Naive thymus-derived CD8-positive, alpha-beta T cell (primary cell): ENCODE results near the gene AMOTL1. TPM values are rescaled to one million over a fixed set of nuclear protein-coding genes. Genes with fewer than 3 reads are reported as not detected.

Experiments
- ATAC-seq, 2 donors: fragments of 150-1000 bp; cut with Tn5 transposase in 1 of 2; sonication (Bioruptor Pico), chemical (Tn5 transposase) in 1 of 2; 1 replicate in 1 of 2; 2 replicates in 1 of 2; pipeline ENCODE4 v1.10.0; 2021; ENCODE audit warnings: mild to moderate bottlenecking in 2 of 2, moderate library complexity in 2 of 2
- POLR2A ChIA-PET: fragments of 350-600 bp; sonication (Branson Sonifier 250); formaldehyde crosslinking; loops from one replicate; lab custom pipeline; 2021; ENCODE audit warnings: antibody characterized with exemption; lab: Charles Lee
- DNase-seq, 10 donors: peaks; one replicate each; pipeline versions ENCODE4 v3.0.0 to v3.0.0-alpha.2; 2020 to 2022
- H3K27ac Mint-ChIP-seq, 10 donors: one replicate each; pipeline ENCODE4 v1.8.0; 2020 to 2022; ENCODE audit warnings: mild to moderate bottlenecking in 10 of 10, mixed read lengths in 10 of 10, moderate library complexity in 4 of 10, inconsistent platforms in 1 of 10
- H3K27me3 Mint-ChIP-seq, 5 donors: one replicate each; pipeline ENCODE4 v1.8.0; 2021 to 2022; ENCODE audit warnings: mixed read lengths in 5 of 5
- H3K36me3 Mint-ChIP-seq, 3 donors: one replicate each; pipeline ENCODE4 v1.8.0; 2020 to 2022; ENCODE audit warnings: mixed read lengths in 3 of 3, mild to moderate bottlenecking in 2 of 3, inconsistent platforms in 1 of 3
- H3K4me1 Mint-ChIP-seq, 4 donors: one replicate each; pipeline ENCODE4 v1.8.0; 2021 to 2022; ENCODE audit warnings: mixed read lengths in 4 of 4
- H3K4me3 Mint-ChIP-seq, 10 donors: one replicate each; pipeline ENCODE4 v1.8.0; 2020 to 2022; ENCODE audit warnings: mild to moderate bottlenecking in 10 of 10, mixed read lengths in 10 of 10, moderate library complexity in 6 of 10, inconsistent platforms in 1 of 10
- H3K9me3 Mint-ChIP-seq, 9 donors: one replicate each; pipeline ENCODE4 v1.8.0; 2020 to 2022; ENCODE audit warnings: mixed read lengths in 9 of 9, mild to moderate bottlenecking in 3 of 9, inconsistent platforms in 1 of 9, moderate library complexity in 1 of 9
- polyA plus RNA-seq, 3 donors: library from polyadenylated mRNA; unstranded; fragments of 300-500 nt; fragmentation: Illumina TruSeq; gene quantifications; one replicate each; pipeline ENCODE4 v1.2.3, GENCODE V29; 2021
- total RNA-seq, 8 experiments: library from RNA in 2 of 8; stranded (reverse) in 2 of 8; gene quantifications; one replicate each; pipeline ENCODE4 v1.2.3 and lab custom pipeline; 2021 to 2026

The AMOTL1 gene
- total and polyA plus RNA-seq, 5 experiments from 2014 or later, result 0.03 to 0.10 (median 0.08) TPM; not detected in 1

GRCh38 chr11:94828088-94828487 is 59.9 kb downstream of the AMOTL1 start:
- POLR2A ChIA-PET, result no interaction called here

GRCh38 chr11:94830722-94831510 is 62.8 kb downstream of the AMOTL1 start:
- no peak for DNase-seq
- POLR2A ChIA-PET, result no interaction called here
- Mint-ChIP-seq H3K9me3 (no peaks in the 10 kb centered on the region), H3K36me3 (no peaks in the 10 kb centered on the region), H3K4me3 (no peak overlapping the region), H3K27ac (no peak overlapping the region), H3K4me1 (no peaks in the 10 kb centered on the region), H3K27me3 (peaks cover 0 to 6% (median 0%) of the 10 kb centered on the region in 5 donors)
- no peak for ATAC-seq

More at GRCh38 chr11:94828088-94828487, 59.9 kb downstream of the AMOTL1 start:
- no peaks in the 10 kb centered on the region for H3K4me1 Mint-ChIP-seq
- H3K9me3 Mint-ChIP-seq, result no peaks in the 10 kb centered on the region
- no peak overlapping the region for H3K27ac Mint-ChIP-seq
- H3K36me3 Mint-ChIP-seq, result no peaks in the 10 kb centered on the region
- no peak overlapping the region for H3K4me3 Mint-ChIP-seq
- ATAC-seq, result no peak
- H3K27me3 Mint-ChIP-seq, result peaks cover 0 to 3% (median 0%) of the 10 kb centered on the region in 5 donors
- no peak for DNase-seq

- DNase-seq (no peak), ATAC-seq (no peak)
- POLR2A ChIA-PET, result no interaction called here
- Mint-ChIP-seq H3K9me3 (no peaks in the 10 kb centered on the region), H3K4me1 (no peaks in the 10 kb centered on the region), H3K27ac (no peak overlapping the region), H3K36me3 (no peaks in the 10 kb centered on the region), H3K4me3 (no peak overlapping the region), H3K27me3 (peaks cover 0 to 6% (median 0%) of the 10 kb centered on the region in 5 donors)
Observed at GRCh38 chr11:94831529-94831928, 63.4 kb downstream of the AMOTL1 start.

- no peaks in the 10 kb centered on the region for H3K4me1 Mint-ChIP-seq
- DNase-seq (no peak), ATAC-seq (no peak)
- H3K4me3 Mint-ChIP-seq, result no peak overlapping the region
- H3K27ac Mint-ChIP-seq, result no peak overlapping the region
- POLR2A ChIA-PET, result interaction anchor here (0.6 kb wide), 1 partner anchor 111 kb away, joined by 3 read pairs; no protein-coding TSS in a partner anchor
- H3K36me3 Mint-ChIP-seq, result no peaks in the 10 kb centered on the region
- H3K27me3 Mint-ChIP-seq, result peaks cover 0 to 6% (median 0%) of the 10 kb centered on the region in 5 donors
- H3K9me3 Mint-ChIP-seq, result no peaks in the 10 kb centered on the region
Observed at GRCh38 chr11:94832604-94833235, 64.6 kb downstream of the AMOTL1 start.

- POLR2A ChIA-PET, result no interaction called here
- H3K36me3 Mint-ChIP-seq, result no peaks in the 10 kb centered on the region
- H3K4me1 Mint-ChIP-seq, result no peaks in the 10 kb centered on the region
- H3K9me3 Mint-ChIP-seq, result no peaks in the 10 kb centered on the region
- H3K27me3 Mint-ChIP-seq, result peaks cover 0 to 8% (median 0%) of the 10 kb centered on the region in 5 donors
- H3K27ac Mint-ChIP-seq, result no peak overlapping the region
- no peak overlapping the region for H3K4me3 Mint-ChIP-seq
- ATAC-seq, result no peak
- no peak for DNase-seq
Observed at GRCh38 chr11:94834911-94835593, 66.9 kb downstream of the AMOTL1 start.

- POLR2A ChIA-PET, result no interaction called here
- H3K4me3 Mint-ChIP-seq, result no peak overlapping the region
- peaks cover 0 to 8% (median 0%) of the 10 kb centered on the region in 5 donors for H3K27me3 Mint-ChIP-seq
- H3K27ac Mint-ChIP-seq, result no peak overlapping the region
- no peaks in the 10 kb centered on the region for H3K9me3 Mint-ChIP-seq
- no peak for DNase-seq
- H3K4me1 Mint-ChIP-seq, result no peaks in the 10 kb centered on the region
- ATAC-seq, result no peak
- H3K36me3 Mint-ChIP-seq, result no peaks in the 10 kb centered on the region
Observed at GRCh38 chr11:94835594-94835927, 67.4 kb downstream of the AMOTL1 start.

- no peak for DNase-seq
- H3K9me3 Mint-ChIP-seq, result no peaks in the 10 kb centered on the region
- POLR2A ChIA-PET, result no interaction called here
- no peaks in the 10 kb centered on the region for H3K4me1 Mint-ChIP-seq
- no peak for ATAC-seq
- H3K27me3 Mint-ChIP-seq, result peaks cover 0 to 8% (median 0%) of the 10 kb centered on the region in 5 donors
- no peak overlapping the region for H3K4me3 Mint-ChIP-seq
- H3K27ac Mint-ChIP-seq, result no peak overlapping the region
- no peaks in the 10 kb centered on the region for H3K36me3 Mint-ChIP-seq
Observed at GRCh38 chr11:94837317-94837716, 69.2 kb downstream of the AMOTL1 start.

GRCh38 chr11:94838027-94838731 is 70.0 kb downstream of the AMOTL1 start:
- no peak overlapping the region for H3K27ac Mint-ChIP-seq
- no peak overlapping the region for H3K4me3 Mint-ChIP-seq
- H3K4me1 Mint-ChIP-seq, result no peaks in the 10 kb centered on the region
- no peaks in the 10 kb centered on the region for H3K36me3 Mint-ChIP-seq
- ATAC-seq, result no peak
- POLR2A ChIA-PET, result no interaction called here
- H3K27me3 Mint-ChIP-seq, result peaks cover 0 to 8% (median 2%) of the 10 kb centered on the region in 5 donors
- H3K9me3 Mint-ChIP-seq, result no peaks in the 10 kb centered on the region
- no peak for DNase-seq

GRCh38 chr11:94840209-94840608 is 72.1 kb downstream of the AMOTL1 start:
- no peak overlapping the region for H3K27ac Mint-ChIP-seq
- peaks cover 0 to 8% (median 0%) of the 10 kb centered on the region in 5 donors for H3K27me3 Mint-ChIP-seq
- no peaks in the 10 kb centered on the region for H3K36me3 Mint-ChIP-seq
- DNase-seq, result no peak
- no peaks in the 10 kb centered on the region for H3K4me1 Mint-ChIP-seq
- POLR2A ChIA-PET, result no interaction called here
- no peak overlapping the region for H3K4me3 Mint-ChIP-seq
- ATAC-seq, result no peak
- H3K9me3 Mint-ChIP-seq, result no peaks in the 10 kb centered on the region

GRCh38 chr11:94844031-94844430 is 75.9 kb downstream of the AMOTL1 start:
- no peaks in the 10 kb centered on the region for H3K9me3 Mint-ChIP-seq
- H3K27ac Mint-ChIP-seq, result no peak overlapping the region
- no peak for DNase-seq
- no peaks in the 10 kb centered on the region for H3K36me3 Mint-ChIP-seq
- POLR2A ChIA-PET, result no interaction called here
- no peak for ATAC-seq
- H3K4me3 Mint-ChIP-seq, result no peak overlapping the region
- H3K4me1 Mint-ChIP-seq, result no peaks in the 10 kb centered on the region
- peaks cover 0 to 6% (median 0%) of the 10 kb centered on the region in 5 donors for H3K27me3 Mint-ChIP-seq

GRCh38 chr11:94845622-94846021 is 77.5 kb downstream of the AMOTL1 start:
- Mint-ChIP-seq H3K4me1 (no peaks in the 10 kb centered on the region), H3K27me3 (peaks cover 0 to 5% (median 0%) of the 10 kb centered on the region in 5 donors), H3K36me3 (no peaks in the 10 kb centered on the region), H3K27ac (no peak overlapping the region), H3K4me3 (no peak overlapping the region), H3K9me3 (no peaks in the 10 kb centered on the region)
- POLR2A ChIA-PET, result no interaction called here
- DNase-seq, result no peak
- ATAC-seq, result no peak

GRCh38 chr11:94849839-94850238 is 81.7 kb downstream of the AMOTL1 start:
- ATAC-seq, result no peak
- no peaks in the 10 kb centered on the region for H3K9me3 Mint-ChIP-seq

More at GRCh38 chr11:94849839-94850238, 81.7 kb downstream of the AMOTL1 start:
- no peaks in the 10 kb centered on the region for H3K36me3 Mint-ChIP-seq
- peaks cover 0 to 4% (median 0%) of the 10 kb centered on the region in 5 donors for H3K27me3 Mint-ChIP-seq
- H3K4me1 Mint-ChIP-seq, result no peaks in the 10 kb centered on the region
- no peak overlapping the region for H3K4me3 Mint-ChIP-seq
- POLR2A ChIA-PET, result no interaction called here
- no peak overlapping the region for H3K27ac Mint-ChIP-seq
- DNase-seq, result no peak
